BJ (cell line): Measurements from ENCODE around the gene YJEFN3. TPM values are rescaled to one million over a fixed set of nuclear protein-coding genes. Genes with fewer than 3 reads are reported as not detected.

ENCODE experiments used
- CTCF ChIA-PET: fragments of 350-600 bp; formaldehyde crosslinking; extraction: SDS; loops from one replicate; lab custom pipeline; 2021; ENCODE audit warnings: antibody characterized with exemption, inconsistent platforms; lab: Yijun Ruan, JAX
- POLR2A ChIA-PET: fragments of 300-600 bp; sonication (Branson Sonifier 250); formaldehyde crosslinking; extraction: SDS; loops from one replicate; lab custom pipeline; 2021; ENCODE audit warnings: antibody characterized with exemption; lab: Charles Lee
- DNase-seq: peaks from one replicate; pipeline ENCODE4 v3.0.0-alpha.2; 2011; ENCODE audit warnings: low read depth
- H3K27me3 ChIP-seq: 2 replicates; pipeline ENCODE4 v1.6.0; 2011; ENCODE audit warnings: low read length; ENCODE audit not compliant: control insufficient read depth, insufficient read depth
- H3K36me3 ChIP-seq: 2 replicates; pipeline ENCODE4 v1.5.1; 2011; ENCODE audit warnings: low read length; ENCODE audit not compliant: control insufficient read depth, insufficient read depth
- H3K4me3 ChIP-seq: 2 replicates; pipeline ENCODE4 v1.5.1; 2011; ENCODE audit warnings: low read depth, mild to moderate bottlenecking, control low read depth, low read length
- CTCF ChIP-seq: IDR thresholded peaks from 2 replicates; pipeline ENCODE4 v1.5.1; 2011; ENCODE audit warnings: low read depth, mild to moderate bottlenecking, control low read depth, inconsistent platforms, low read length, moderate library complexity; ENCODE audit not compliant: insufficient read depth
- polyA plus RNA-seq: library from polyadenylated mRNA; depleted of rRNA; stranded (reverse); fragments of >200 nt; gene quantifications from 2 replicates; pipeline ENCODE4 v1.2.3, GENCODE V29; 2011

Gene YJEFN3
- polyA plus RNA-seq, 1 experiment = 1.1 TPM

GRCh38 chr19:19526581-19527370, 1.9 kb upstream of the YJEFN3 start:
- H3K27me3 ChIP-seq = no peaks in the 10 kb centered on the region
- no peak overlapping the region for H3K4me3 ChIP-seq
- POLR2A ChIA-PET = no interaction called here
- CTCF ChIA-PET = interaction anchor here (1.1 to 7.4 kb wide), 2 partner anchors 26 to 118 kb away, joined by 3 to 103 read pairs; no protein-coding TSS in a partner anchor
- no peak for TF ChIP-seq CTCF
- H3K36me3 ChIP-seq = peaks cover 17% of the 10 kb centered on the region
- no peak for DNase-seq

GRCh38 chr19:19527371-19527656, 1.4 kb upstream of the YJEFN3 start:
- Histone ChIP-seq H3K27me3 (no peaks in the 10 kb centered on the region), H3K36me3 (peaks cover 17% of the 10 kb centered on the region), H3K4me3 (no peak overlapping the region)
- CTCF ChIA-PET = interaction anchor here (1.1 to 7.4 kb wide), 2 partner anchors 25 to 117 kb away, joined by 3 to 103 read pairs; no protein-coding TSS in a partner anchor
- no peak for DNase-seq
- no peak for TF ChIP-seq CTCF
- POLR2A ChIA-PET = no interaction called here

GRCh38 chr19:19527674-19528625, 761 bp upstream of the YJEFN3 start:
- ChIA-PET CTCF (interaction anchor here (1.1 to 7.4 kb wide), 3 partner anchors 25 to 117 kb away, joined by 3 to 103 read pairs (median 83); partner anchors contain the start of gene GMIP), POLR2A (no interaction called here)
- no peaks in the 10 kb centered on the region for H3K27me3 ChIP-seq
- H3K36me3 ChIP-seq = peaks cover 17% of the 10 kb centered on the region
- no peak overlapping the region for H3K4me3 ChIP-seq
- no peak for TF ChIP-seq CTCF
- DNase-seq = no peak

GRCh38 chr19:19529783-19530422, 1.2 kb downstream of the YJEFN3 start:
- peaks cover 14% of the 10 kb centered on the region for H3K36me3 ChIP-seq
- H3K27me3 ChIP-seq = no peaks in the 10 kb centered on the region
- no peak for TF ChIP-seq CTCF
- POLR2A ChIA-PET = no interaction called here
- CTCF ChIA-PET = interaction anchor here (0.8 to 7.4 kb wide), 4 partner anchors 23 to 132 kb away, joined by 3 to 103 read pairs (median 43); partner anchors contain the start of gene GMIP
- no peak overlapping the region for H3K4me3 ChIP-seq
- DNase-seq = no peak

GRCh38 chr19:19530423-19530804, 1.7 kb downstream of the YJEFN3 start:
- no peak overlapping the region for H3K4me3 ChIP-seq
- no peak for TF ChIP-seq CTCF
- H3K36me3 ChIP-seq = peaks cover 14% of the 10 kb centered on the region
- ChIA-PET CTCF (interaction anchor here (0.8 to 7.4 kb wide), 3 partner anchors 22 to 114 kb away, joined by 3 to 103 read pairs (median 83); partner anchors contain the start of gene GMIP), POLR2A (no interaction called here)
- no peak for DNase-seq
- H3K27me3 ChIP-seq = no peaks in the 10 kb centered on the region
